SK-N-SH treated with all-trans-retinoic acid at 6 μM for 48 hours (cell line): ENCODE measurements around the gene MAML2.

Experiments used
- GLIS3 ChIP-seq: fragments of 250-450 bp; sonication (Bioruptor Pico); IDR thresholded peaks from 2 replicates; pipeline ENCODE4 v1.5.0; 2020; ENCODE audit warnings: mild to moderate bottlenecking, moderate library complexity
- PATZ1 ChIP-seq: fragments of 250-450 bp; sonication (Bioruptor Pico); IDR thresholded peaks from 2 replicates; pipeline ENCODE4 v1.8.0; 2020; ENCODE audit warnings: mild to moderate bottlenecking, moderate library complexity, borderline replicate concordance
- RARB ChIP-seq: fragments of 250-450 bp; sonication (Bioruptor Pico); IDR thresholded peaks from 2 replicates; pipeline ENCODE4 v1.8.0; 2021; ENCODE audit warnings: mild to moderate bottlenecking, moderate library complexity
- SNAI2 ChIP-seq: fragments of 250-450 bp; sonication (Bioruptor Pico); IDR thresholded peaks from 2 replicates; pipeline ENCODE4 v1.5.0; 2020; ENCODE audit warnings: mild to moderate bottlenecking, moderate library complexity

- TF ChIP-seq GLIS3 (no peak), RARB (CRISPR knock-in tag) (no peak), PATZ1 (CRISPR knock-in tag) (no peak), SNAI2 (CRISPR knock-in tag) (no peak)
Observed at GRCh38 chr11:96215110-96215782, 127.7 kb downstream of the MAML2 start.
